GM18519 (cell line): ENCODE results near the gene PDE4C.

Experiments
- ATAC-seq: cut with Tn5 transposase; IDR thresholded peaks from one replicate; pipeline ENCODE4 v1.9.1; 2021; ENCODE audit warnings: mild to moderate bottlenecking, moderate library complexity; ENCODE audit not compliant: unreplicated experiment, low FRiP score

The PDE4C gene

DNA sequence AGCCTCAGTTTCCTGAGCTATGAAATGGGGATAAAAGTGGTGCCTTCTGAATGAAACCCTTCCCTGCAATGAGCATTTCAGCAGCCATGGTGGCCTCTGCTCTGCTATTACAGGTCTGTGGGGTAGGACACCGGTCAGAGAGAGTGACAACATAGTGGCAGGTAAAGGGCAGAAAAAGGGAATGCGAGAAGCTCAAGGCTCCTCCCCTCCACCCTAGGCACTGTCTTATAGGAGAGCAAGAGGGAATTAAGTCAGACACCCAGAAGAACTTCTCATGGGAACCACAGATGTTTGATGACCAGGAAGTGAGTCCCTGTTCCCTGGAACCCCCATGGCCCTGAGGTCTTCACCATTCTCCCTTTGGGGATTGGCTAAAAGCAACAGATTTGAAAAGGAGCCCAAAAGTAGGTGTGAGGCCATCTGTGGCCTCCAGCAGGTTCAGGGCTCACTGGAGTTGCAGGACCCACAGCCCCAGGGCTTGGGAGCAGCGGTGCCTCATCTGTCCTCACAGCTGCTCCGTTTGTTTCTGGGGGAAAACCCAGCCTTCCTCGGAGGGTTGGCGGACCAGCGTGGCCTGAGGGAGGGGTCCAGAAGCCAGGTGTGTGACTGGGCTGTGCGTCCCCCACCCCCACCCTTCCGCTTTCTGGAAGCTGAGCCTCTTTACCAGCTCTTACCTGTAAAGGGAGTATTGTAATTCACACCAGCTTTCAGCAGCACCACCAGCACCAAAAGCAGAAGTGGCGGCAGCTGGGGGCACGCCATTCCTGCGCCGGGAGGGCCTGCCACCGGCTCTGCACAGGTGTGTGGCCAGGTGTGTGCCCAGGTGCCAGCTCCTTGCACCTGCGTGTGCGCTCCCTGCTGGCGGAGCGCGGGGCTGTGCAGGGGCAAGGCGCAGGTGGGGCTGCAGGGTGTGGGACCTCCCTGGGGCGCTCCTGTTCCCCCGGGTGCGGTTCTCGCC lies 28.6 kb upstream of the PDE4C start:
- ATAC-seq, result no peak

DNA sequence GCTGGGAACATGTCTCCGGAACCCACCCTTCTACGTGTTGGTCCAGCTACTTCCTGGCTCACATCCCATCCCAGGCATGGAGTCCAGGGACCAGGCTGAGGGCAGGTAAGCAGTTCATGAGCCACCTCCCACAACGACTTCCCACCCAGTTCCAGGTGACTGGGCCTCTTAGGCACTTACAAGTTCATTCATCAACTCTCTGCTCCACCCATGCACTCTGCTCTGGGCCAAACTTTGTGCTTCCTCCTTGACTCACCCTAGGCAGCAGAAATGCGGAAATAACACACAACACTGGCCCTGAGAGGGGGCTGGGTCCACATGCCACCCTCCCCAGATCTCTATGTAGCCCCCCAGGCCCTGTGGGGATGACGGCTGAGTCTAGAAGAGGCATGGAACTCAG lies 27.5 kb upstream of the PDE4C start:
- no peak for ATAC-seq

DNA sequence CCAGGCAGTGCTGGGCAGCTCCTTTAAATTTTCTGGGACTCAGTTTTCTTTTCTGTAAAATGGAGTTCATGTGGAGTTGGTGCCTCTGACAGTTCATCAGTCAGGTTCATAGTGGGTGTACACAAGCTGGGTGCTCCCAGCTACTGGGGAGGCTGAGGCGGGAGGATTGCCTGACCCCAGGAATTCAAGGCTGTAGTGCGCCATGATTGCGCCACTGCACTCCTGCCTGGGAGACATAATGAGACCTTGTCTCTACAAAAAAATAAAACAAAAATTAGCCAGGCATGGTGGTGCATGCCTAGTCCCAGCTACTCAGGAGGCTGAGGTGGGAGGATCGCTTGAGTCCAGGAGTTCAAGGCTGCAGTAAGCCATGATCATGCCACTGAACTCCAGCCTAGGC lies 26.9 kb upstream of the PDE4C start:
- no peak for ATAC-seq

DNA sequence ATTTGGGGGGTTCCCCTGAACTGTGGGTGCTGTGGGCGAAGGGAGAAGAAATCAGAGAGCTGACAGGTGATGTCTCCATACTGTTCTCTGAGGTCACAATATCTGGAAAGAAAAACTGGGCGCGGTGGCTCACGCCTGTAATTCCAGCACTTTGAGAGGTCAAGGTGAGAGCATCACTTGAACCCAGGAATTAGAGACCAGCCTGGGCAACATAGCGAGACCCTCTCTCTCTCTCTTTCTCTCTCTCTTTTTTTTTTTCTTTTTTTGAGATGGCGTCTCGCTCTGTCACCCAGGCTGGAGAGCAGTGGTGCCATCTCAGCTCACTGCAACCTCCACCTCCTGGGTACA lies 26.1 kb upstream of the PDE4C start:
- ATAC-seq, result no peak

DNA sequence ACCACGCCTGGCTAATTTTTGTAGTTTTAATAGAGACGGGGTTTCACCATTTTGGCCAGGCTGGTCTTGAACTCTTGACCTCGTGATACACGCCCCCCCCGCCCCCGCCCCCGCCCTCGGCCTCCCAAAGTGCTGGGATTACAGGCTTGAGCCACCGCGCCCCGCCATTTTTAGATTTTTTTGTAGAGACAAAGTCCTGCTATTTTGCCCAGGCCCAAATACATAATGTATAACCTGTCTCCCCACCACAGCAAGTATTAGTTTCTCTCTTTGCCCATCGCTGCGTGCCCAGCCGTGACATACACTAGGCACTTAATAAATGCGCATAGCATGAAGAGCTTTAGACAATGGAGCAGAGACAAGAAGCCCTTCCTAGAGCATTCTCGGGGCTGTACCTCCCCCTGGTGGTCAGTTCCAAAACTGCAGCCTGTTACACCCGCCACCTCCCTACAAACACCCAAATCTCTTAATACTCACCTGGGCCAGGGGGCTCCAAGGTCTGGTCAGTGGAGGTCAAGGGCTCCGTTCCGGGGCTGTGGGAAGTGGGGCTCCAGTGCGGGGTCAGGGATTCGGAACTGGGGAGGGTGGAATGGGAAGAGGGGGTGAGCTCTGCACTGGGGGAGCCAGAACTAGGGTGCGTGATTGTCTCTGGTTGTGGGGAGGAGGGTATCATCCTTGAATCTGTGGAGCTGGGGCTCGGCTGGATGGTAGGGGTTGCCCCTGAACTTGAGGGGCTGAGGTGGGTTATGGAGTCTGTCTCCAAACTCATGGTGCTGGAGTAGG lies 25.5 kb upstream of the PDE4C start:
- ATAC-seq, result no peak

DNA sequence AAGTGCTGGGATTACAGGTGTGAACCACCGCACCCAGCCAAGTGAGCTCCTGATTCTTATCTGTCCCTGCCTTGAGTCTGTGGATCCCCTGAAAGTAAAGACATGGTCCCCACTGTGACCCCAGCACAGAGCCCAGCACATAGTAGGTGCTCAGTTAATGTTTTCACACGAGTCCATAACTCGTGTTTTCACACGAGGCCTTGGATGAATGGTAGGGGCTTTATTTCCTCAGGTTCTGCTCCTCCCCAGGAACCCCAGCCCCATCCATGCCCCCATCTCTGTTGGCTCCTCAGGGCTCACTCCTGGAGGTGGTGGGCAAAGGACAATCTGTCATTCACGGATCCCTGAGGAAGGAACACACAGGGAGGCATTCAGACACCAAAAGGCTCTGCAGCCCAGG lies 23.6 kb upstream of the PDE4C start:
- no peak for ATAC-seq

DNA sequence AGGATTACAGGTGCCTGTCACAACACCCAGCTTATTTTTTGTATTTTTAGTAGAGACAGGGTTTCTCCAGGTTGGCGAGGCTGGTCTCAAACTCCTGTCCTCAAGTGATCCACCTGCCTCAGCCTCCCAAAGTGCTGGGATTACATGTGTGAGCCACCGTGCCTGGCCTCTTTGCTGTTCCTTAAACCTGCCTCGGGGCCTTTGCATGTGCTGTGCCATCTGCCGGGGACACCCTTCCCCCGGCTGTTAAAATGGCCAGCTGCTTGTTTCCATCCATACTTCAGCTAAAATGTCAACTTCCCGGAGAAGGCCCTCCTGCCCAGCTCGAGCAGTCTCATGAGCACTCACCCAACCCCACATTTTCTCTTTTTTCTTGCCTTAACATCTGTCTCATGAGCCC lies 19.1 kb upstream of the PDE4C start:
- ATAC-seq, result no peak

DNA sequence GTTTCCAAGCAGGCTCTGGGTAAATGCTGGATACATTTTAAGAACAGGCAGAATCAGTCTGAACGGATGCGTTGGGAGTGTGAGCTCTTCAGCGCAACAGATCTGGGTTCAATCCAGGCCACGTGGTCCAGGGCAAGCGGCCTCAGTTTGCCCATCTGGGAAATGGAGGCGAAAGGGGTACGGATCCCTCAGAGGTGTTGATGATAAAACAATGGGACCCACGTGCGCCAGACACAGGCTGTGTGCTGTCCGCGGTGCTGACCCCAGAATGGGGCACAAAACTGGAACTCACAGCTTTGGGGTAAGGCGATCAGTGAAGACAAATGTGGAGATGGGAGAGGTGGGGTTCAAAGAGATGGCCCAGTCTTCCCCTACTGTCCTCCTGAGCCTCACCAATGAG lies 13.1 kb upstream of the PDE4C start:
- no peak for ATAC-seq

DNA sequence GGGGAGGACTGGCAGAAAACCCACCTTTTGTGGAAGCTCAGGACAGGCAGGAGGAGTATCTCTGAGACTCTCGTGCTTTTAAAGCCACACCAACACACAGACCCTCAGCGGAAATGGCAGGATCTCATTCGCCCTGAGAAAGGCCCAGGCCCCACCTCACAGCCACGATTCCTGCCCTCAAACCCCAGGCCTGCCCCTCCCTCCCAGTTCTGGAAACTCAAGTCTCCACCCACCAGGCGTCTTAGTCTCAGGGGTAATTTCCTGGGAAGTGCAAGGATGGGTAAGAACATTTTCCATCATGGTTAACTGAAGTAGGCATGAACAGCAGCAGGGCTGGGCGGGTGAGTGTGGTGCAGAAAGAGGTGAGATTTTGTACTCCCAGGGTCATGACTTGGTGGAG lies 8.0 kb upstream of the PDE4C start:
- ATAC-seq, result no peak

DNA sequence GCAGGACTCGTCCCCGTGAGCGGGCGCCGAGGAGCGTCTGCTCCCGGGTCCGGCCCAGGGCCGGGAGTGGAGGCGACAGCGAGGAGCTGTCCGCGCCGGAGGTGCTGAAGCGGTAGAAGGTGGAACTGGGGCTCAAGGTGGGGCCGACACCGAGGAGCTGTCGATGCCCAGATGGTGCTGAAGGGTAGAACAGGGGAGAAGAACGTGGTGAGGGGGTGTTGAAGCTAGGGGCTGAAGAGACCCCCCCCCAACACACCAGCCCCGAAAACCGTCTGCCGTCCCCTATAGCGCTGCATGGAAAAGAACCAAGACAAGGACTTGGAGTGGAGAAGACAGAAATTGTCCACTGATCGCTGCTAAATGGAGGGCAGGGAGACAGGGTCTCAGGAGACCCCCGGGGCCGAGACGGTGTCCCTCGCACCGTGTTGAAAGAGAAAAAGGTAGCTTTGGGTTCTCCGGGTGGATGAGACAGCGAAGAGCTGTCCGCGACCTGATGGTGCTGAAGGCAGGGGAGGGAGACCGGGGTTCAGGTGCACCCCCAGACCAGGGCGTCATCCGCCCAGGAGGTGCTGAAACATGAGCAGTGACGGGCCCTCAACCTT lies 7.1 kb upstream of the PDE4C start:
- no peak for ATAC-seq

DNA sequence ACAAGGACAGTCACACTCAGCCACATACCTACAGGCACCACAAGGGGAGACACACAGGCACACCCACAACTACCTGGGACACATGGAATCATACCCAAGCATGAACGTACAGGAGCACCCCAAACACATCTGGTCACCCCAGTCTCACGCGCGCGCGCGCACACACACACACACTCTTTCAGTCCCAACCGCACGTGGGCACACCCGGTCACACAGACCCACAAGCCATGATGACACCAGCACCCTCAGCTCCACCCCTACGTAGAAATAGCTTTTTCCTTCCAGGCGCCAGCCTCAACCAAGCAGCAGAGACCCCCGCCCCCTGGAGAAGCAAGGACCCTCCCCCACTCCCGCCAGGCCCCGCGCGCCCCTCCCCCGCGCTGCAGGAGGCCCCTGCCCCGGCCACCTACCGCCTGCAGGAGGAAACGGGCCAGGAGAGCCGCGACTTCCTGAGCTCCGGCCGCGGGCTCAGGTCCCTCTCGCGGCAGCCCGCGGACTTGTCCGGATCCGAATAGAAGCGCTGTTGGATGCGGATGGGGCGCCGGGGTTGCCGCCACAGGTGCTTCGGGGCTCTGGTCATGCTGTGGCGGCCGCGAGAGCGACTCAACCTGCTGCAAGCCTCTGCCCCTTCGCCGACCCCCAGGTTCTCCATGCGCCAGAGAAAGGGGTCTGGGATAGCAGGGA lies 6.4 kb upstream of the PDE4C start:
- ATAC-seq, result no peak

DNA sequence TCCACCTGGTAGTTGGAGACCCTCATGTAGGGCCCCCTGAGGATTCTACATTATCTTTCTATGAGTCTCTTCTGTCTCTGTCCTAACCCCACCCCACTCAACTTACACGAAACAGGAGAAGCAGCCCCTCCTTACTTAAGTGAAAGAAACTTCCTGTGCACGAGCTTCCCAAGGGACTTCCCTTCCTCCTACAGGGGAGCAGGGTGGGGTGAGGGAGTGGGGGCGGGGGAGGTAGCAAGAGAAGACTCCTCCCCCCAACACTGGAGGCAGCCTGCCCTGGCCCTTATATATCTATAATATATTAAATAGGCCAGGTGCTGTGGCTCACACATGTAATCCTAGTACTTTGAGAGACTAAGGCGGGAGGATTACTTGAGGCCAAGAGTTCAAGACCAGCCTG lies 5.5 kb upstream of the PDE4C start:
- ATAC-seq, result no peak

DNA sequence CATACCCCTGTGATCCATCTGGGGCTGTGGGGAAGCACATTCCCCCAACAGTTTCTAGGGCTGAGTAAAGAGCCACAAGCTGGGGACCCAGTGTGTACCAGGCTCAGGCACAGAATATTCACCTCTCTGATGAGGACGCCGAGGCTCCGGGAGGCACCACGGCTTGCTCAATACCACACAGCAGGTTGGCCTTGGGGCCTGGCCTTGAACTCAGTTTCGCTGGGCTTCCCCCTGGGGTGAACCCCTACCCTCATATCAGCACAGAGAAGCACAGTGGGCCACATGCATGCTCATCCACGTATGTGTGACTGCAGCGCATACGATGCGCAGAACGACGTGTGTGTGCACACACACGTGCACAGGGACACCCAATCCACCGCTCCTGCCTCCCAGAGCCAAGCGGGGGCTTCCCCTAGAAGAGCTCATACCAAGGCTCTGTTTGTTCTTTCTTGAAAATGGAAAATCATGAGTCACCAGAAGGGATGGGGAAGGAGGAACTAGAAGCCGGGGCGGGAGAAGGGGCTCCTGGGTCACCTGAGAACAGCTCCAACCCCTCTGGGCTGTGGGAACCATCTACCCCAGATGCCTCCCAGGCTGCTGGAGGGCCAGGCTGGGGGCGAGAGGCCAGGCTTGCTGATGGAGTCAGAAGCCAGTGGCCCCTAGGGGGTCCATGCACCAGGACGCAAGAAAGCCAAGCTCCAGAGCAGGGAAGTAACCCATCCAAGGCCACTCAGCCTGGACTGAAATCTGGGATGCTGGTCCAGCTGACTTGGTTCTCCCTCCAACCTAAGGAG lies 4.9 kb upstream of the PDE4C start:
- ATAC-seq, result no peak

DNA sequence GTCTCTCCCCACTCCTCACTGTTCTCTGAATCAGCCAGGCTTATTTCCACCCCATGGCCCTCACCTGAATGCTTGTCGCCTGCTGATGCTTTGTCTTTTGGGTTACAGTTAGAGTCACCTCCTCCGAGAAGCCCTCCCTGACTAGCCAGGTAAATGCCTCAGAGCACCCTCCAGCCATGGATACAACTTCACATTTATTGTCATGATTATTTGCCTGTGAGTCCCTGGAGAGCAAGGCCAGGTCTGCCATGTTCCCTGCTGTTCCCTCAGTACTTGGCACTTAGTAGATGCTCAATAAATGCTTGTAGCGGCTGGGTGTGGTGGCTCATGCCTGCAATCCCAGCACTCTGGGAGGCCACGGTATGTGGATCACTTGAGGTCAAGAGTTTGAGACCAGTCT lies 3.7 kb upstream of the PDE4C start:
- ATAC-seq, result no peak

DNA sequence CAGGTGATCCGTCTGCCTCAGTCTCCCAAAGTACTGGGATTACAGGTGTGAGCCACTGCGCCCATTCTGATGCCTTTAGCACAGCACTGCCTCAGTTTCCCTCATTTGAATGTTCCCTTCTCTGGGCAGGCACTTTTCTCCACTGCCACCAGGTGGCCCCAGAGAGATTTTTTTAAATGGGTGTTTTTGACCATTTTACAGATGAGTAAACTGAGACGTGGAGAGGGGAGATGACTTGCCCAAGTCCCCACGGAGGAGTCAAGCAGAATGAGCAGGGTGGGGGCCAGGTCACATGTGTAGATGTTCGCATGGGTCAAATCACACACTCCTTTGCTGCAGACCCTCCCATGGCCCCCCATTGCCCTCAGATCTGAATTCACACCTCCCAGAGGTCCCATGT lies 3.2 kb upstream of the PDE4C start:
- no peak for ATAC-seq

DNA sequence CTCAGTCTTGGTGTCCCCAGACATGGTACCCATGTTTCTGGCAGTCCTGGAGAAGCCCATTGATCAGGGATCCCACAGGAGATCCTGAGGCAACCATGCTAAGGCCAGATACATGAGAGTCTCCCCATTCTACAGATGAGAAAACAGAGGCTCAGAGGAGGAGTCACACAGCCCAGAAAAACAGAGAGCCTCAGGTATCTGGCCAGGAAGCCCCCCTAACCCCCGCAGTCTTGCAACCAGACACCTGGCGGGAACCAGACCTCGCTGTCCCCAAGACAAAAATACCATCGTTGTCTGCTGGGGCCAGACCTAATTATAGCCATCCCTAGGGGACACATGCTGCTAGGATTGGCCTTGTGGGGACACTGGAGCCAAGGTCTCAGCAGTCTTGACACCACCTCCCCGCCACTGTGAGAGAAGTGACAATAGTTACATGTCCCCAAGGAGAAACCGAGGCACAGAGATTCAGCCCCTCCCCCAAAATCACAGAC lies 1.6 kb upstream of the PDE4C start:
- no peak for ATAC-seq

DNA sequence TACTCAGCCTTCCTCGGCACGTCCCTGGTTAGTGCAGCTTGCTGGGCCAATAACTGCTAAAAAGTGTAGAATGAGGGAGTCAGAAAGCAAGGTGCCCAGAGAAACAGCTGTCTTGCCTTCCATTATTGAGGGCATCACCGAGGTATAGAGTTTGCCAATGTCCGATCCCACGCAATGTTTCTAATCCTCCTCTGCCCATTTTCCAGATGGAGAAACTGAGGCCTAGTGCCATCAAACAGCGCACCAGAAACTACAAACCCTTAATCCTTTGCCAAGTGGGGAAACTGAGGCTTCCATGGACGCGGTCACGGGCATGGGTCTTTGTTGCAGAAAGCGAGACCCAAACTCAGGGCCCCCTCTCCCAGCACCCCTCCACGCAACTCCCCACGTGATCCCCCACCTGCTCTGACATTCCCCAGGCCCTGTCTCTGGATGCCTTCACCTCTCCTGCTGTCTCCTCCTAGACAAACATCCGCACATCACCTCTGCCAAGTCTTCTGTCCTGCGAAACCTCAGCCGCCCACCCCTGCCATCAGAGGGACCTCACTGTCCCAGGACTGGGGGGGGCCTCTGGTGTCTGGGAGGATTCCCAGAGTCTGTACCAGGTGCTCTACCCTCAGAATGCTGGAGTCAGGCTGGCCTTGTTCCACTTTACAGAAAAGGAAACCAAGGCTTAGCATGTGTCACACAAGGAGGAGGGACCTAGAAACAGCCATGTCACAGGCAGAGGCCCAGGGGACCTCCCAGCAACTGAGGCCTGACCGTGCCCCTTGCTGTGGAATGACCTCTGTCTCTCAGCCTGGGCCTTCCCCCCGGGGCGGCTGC lies 930 bp upstream of the PDE4C start:
- no peak for ATAC-seq

DNA sequence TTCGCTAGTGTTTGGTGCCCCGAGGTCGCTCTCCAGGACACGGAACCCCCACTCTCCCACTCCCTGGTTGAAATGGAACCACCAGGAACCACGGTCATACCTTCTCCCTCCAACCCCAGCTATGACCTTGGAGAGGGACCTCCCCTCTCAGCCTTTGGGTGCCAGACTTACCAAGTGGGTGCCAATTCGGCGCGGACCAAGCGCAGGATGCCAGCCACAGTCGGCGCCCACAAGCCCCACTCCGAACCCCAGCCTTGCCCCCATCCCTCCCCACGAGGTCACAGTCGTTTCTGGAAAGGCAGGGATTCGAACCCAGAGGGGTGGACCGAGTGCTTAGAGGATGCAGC lies 910 bp downstream of the PDE4C start:
- no peak for ATAC-seq
